ENCODE measurements around the gene ENTPD8.

Gene ENTPD8, protein sequence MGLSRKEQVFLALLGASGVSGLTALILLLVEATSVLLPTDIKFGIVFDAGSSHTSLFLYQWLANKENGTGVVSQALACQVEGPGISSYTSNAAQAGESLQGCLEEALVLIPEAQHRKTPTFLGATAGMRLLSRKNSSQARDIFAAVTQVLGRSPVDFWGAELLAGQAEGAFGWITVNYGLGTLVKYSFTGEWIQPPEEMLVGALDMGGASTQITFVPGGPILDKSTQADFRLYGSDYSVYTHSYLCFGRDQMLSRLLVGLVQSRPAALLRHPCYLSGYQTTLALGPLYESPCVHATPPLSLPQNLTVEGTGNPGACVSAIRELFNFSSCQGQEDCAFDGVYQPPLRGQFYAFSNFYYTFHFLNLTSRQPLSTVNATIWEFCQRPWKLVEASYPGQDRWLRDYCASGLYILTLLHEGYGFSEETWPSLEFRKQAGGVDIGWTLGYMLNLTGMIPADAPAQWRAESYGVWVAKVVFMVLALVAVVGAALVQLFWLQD

DNA sequence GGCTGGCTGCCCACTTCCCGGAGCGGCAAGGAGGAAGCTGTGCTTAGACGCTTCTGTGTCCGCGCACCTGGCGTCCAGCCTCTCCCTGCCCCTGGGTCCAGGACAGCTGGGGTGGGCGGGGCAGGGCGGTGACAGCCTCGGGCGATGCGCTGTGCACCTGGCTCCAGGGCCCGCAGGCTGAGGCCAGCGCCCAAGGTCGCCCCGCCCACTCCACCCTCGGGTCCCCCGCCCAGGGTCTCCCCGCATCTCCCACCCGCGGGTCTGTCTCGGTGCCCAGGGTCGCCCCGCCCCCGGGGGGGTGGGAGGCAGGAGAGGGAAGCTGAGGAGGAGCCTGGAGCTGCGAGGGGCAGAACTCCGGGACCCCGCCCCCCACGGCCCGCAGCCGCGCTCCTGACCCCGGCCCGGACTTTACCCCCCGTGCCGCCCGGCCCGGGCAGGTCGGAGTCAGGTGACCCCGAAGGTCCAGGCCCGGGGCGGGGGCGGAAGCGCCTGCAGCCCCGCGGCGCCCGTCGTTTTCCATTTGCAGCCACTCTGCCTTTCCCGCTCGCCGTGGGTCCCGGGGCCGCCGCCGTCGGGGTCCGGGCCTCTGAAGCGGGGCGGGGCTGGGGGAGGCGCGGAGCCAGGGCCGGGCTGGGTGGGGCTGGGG, at the start of gene ENTPD8:
Gene ENTPD8 (minus strand): TSS at position 69 of the 646 bp plus-strand sequence. CDS start 3,072 bp downstream, outside the sequence.
- DNase-seq = no peak

DNA sequence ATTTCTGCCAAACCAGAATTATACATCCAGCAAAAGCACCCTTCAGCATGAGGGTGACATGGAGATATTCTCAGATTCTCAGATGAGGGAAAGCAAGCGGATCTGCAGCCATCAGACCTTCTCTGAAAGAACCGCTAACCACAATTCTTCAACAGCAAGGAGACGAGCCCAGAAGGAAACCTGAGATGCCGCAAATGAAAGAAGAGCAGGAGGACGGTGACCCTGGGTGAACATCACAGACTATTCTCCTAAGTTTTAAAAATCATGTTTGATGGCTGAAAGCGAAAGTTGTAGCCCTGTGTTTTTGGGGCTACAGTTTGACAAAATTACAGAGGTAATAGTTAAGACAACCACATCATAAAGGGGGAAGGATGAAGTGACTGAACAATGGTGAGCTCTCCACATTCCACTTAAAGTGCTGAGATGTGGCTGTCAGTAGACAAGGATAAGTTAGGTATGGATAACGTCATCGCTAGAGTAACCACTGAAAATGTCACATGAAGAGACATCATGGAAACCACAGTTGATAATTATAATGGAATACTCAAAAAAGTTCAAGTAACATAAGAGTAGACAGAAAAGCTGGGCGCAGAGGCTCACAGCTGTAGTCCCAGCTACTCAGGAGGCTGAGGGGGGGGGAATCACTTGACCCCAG, 49.5 kb upstream of the ENTPD8 start:
- DNase-seq = no peak

DNA sequence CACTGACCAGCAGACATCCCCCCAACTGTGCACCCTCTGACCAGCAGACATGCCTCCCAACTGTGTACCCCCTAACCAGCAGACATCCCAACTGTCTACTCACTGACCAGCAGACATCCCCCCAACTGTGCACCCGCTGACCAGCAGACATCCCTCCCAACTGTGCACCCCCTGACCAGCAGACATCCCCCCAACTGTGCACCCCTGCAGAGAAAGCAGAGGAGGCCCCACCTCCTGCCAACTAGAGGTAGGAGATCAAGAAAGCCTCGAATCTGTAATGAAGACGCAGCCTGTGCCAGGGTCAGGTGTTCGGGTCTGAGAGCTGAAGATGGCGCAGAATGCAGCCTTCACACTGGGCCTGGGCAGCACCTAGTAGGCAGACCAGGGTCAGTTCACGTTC, 47.7 kb upstream of the ENTPD8 start:
- no peak for DNase-seq

DNA sequence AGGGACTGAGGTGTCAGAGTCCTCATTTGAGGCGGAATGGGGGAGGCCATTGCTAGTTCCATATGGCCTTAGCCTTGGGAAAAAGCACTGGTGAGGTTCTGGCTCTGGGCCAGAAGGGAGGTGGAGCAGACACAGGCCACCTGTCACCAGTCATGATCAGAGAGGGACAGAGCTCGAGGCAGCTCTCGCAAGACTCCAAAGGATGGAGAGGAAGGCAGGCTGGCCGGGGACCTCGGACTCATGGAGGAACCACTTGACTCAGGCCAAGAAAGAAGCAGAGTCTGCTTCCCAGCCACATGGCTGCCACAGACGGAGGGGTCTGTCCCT, 47.1 kb upstream of the ENTPD8 start:
- DNase-seq = no peak

DNA sequence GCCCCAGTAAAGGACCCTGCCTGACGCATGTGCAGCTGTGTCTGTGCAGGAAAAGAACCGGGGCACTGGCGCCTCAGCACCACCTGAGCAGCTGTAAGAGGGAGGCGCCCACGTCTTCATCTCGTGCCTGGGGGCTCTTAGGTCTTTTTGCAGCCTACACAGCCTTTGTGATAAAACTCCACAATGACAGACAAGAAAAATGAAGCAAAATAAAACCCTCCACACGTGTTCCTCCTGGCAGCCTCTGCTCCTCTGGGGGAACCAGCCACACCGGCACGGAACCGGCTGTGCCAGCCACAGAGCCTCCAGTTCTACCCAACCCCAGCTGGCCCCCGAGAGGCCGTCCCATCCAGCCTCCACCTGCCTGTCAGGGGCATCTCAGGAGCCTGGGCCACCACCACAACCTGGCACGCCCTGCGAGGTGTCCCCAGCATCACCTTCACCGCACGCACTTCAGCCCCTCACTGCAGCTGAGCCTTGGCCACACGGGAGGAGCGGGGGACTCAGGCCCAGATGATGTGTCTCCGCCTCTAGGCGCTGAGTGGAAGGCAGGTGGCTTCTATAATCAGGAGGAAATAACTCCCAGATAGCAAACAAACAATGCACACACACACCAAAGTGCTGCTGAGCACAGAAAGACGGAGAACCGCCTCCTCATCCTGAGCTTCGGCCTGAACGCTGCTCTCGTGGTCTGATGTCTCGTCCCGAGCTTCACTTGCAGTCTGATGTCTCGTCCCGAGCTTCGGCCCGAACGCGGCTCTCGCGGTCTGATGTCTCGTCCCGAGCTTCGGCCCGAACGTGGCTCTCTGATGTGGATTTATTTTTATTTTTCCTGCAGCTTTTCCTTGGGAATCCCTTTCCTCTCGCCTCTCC, 46.5 kb upstream of the ENTPD8 start:
- no peak for DNase-seq

DNA sequence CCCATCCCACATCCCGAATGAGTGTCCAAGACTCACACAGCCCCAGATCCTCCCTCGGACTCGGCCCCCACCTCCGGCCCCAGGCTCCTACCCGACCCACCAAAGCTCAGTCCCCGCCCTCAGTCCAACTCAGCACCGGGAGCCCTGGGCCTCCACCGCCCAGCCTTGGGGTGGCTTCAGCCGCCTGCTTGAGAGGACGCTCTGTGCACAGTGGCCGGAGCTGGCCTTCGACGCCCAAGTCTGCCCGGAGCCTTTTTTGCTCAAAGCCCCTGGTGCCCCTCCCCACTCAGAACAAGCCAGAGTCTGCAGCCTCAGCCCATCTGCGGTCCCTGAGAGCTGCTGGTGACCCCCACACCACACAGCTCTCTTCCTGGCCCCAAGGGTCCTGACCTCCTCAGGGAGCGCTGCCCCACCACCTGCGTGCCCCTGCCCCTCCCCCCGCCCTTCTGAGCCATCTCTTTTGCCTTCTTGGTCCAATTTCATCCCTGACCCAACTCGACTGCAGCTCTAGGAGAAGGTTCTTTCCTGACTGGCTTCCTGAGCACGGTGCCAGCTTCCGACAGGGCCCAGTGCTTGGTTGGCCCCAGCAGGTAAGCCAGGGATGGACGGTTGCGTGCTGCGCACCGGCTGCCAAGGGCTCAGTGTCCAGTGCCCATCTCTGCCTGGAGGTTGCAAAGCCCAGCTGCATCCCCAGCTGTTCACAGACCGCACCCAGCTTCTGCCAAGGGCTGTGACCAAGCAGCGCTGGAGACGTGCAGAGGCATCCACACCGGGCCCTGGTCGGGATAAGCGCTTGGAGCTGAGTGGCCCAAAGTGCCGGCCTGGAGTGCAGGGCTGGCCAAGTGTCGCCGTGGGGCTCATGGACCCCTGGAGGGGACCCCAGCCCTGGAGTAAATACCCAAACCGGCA, 45.6 kb upstream of the ENTPD8 start:
- DNase-seq = no peak

DNA sequence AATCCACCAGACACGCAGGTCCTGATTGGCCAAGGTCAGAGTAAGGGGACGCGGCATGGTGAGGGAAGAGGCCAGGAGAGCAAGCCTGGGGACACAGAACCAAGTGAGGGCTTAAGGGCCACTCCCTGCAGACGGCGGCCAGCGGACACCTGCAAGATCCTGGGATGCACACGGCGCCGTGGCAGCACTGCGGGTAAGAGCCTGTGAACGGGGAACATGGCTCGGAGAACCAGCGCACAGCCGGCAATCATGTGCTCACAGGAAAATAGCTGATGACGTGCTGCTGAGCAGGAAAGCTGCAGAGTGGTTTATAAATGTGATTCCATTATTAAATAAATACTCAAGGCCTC, 45.0 kb upstream of the ENTPD8 start:
- no peak for DNase-seq

DNA sequence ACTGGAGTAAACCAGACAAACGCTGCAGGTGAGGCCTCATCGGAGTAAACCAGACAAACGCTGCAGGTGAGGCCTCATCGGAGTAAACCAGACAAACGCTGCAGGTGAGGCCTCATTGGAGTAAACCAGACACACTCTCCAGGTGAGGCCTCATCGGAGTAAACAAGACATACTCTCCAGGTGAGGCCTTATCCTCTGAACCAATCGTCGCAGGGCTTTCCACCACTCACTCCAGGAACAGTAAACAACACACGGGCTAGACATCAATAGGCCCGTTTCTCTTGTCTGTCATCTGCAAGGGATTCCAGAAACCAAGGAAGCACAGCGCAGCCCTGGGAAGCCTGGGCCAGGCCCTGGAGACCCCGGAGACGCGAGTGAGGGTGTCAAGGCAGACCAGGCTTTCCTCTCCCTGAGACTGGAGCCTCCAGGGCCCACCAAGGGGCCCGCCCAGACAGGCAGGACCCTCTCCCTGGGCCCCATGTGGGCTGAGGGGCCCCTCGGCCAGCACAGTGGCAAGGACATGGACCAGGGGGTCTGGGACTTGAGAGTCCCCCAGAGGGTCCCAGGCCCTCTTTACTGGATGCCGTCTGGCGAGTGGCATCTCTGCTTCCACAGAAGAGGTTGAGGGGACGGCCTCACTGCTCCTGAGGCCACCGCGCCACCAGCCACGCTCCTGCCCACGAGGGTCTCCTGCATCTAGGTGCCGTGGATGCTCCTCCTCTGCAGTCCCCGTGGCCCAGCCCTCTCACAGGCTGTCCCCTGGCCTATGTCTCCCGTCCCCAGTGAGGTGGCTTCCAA, 44.4 kb upstream of the ENTPD8 start:
- no peak for DNase-seq

DNA sequence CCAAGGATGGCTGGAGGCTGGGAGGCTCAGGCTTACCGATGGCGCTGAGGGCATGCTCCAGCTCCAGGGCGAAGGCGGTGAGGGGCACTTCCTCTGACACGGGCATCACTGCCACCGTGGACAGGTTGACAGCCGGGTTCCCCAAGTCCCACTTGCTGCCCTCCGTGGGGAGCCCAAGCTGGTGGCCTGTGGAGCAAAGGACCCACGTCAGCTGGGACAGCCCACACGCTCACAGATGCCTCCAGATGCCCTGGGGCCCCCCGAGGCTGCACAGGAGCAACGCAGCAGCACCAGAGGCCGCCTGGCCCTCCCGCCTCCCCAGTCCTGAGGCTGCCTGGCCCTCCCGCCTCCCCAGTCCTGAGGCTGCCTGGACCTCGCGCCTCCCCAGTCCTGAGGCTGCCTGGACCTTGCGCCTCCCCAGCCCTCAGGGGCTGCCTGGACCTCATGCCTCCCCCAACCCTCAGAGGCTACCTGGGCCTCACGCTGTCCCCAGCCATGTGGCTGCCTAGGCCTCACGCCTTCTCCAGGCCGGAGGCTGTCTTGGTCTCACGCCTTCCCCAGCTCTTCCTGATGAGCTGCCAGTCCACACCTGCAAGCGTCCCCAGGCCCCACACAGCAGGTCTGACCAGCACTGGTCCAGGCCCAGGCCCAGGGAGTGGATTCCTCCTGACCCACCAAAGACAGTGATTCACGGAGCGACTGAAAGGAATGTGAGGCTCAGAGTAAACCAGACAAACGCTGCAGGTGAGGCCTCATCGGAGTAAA, 43.6 kb upstream of the ENTPD8 start:
- no peak for DNase-seq

DNA sequence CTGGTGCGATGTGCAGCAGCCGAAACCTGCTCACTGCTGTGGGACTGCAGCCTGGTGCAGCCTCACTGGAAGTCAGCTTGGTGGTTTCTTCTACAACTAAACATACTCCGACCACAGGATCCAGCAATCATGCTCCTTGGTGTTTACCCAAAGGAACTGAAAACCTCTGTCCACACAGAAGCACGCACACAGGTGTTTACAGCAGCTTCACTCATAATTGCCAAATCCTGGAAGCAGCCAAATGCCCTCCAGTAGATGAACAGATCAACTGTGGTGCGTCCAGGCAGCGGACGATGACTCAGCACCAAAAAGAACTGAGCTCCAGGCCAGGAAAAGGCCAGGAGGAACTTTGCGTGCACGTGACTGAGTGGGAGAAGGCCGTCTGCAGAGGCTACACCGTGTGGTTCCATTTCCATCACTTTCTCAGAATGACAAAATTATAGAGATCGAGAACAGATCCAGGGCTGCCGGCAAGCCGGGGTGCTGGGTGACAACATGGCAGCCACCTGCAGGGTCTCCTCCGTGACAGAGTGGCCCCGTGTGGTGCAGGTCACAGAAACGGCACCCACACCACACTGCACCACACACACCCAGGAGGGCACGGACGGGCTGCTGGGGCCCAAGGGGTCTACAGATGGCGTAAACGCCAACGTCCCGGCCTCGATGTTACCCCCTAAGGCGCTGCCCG, 41.1 kb upstream of the ENTPD8 start:
- DNase-seq = no peak

DNA sequence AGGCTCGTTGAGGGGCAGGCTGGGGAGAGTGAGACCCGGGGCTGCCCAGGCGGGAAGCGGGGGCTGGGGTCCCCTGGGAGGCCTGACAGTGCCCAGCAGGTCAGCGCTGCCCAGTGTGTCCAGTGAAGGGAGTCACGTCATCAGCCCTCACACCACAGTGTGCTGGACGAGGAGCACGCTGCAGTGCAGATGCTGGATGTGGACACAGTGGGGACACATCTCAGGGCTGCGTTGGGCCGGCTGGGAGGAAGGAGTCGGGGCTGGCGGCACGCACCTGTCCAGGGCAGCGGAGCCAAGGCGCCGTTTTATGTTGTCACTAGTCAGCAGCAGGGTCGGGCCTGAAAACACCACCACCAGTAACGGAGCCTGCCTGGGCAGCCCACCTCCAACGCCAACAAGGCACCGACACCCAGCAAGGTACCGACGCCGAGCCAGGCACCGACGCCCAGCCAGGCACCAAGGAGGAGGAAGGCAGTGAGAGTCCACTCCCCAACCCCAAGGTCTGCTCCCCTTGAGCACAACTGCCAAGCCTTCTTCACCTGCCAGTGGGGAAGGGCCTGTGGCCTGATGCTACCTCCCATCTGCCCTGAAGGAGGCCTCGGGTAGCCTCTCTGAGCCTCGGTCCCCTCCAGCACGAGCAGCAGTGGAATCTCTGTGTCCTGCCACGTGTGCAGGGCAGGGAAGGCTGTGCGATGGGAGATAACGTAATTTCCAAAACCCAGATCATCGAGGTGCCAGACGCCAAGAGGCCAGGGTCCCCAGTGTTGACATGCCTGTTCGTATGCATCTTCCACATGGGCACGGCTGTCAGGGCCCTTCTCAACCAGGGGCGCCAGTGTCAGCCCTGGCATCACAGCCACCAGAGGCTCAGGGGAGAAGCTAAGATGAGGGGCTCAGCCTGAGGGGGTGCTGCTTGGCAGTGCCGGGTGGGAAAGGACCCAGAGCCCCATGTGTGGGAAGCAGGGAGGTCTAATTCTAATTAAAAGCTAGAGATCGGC, 39.8 kb upstream of the ENTPD8 start:
- no peak for DNase-seq

DNA sequence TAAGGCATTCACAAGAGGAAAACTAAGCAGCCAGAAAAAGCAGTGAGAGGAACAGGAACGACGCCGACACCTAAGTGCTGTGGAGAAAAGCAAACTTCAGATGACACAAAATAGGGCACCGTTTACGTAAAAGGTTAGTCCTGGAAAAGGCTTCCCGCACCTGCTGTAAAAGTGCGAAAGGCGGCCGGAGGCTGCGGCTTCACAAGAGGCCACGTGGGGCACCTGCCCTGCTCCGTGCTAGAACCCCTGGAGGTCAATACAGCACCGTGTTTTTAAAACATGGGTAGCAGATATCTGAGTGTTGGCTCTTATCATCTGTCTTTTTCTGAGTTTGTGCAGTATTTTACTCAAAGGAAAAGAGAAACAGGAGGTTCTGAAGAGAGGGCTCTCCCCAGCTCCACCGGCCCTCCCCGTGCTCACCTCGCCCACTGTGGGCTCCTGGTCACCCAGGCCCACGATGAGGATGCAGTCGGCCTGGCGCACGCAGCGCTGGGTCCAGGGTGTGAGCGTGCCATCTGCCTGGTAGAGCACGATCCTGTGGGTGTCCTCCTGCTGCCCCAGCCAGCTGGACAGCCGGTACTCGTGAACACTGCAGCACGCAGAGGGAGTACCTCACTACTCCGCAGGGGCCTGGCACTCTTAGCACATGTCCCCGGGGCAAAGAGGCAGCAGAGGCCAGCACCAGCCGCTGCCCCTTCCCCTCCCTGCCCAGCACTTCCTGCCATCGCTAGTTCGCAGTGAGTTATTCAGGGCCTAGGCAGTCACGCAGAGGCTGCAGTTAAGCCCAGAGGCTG, 38.9 kb upstream of the ENTPD8 start:
- DNase-seq = no peak

DNA sequence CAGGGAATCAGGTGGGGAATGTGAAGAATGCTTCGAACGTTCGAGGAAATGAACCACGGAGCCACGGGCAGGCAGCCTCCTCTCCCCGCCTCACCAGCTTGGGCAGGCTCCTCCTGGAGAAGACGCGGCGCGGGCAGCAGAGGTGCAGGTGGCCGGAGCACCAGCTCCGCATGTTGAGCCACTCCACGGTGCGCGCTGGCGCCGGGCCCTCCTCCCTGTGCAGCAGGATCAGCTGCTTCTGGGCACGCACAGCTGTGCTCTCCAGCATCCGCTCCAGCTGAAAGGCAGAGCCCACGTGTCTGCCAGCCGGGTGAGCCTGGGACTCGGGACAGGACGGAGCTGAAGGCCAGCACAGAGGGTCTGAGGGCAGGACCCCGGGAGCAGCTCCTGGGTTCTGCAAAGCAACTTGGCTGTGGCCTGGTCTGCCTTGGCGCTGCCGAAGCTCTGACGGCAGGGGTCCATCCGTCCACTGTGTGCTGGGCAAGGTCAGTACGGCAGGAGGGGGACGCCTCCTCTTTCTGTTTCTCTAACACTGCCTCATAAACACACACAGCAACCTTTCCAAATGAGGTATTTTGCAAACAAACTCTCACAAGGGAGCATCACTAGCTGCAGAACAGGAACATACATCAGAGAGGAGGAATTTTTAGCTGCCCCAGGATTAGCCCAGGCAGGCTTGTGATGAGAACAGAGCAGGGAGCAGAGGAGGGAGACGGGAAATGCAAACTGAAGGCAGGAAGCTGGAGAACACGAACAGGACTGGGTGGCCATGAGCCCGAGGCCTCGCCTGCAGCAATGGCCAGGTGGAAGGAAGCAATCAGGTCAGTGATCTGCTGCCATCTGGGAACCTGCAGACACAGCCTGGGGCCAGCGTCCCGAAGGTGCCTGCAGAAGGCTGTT, 38.1 kb upstream of the ENTPD8 start:
- no peak for DNase-seq

DNA sequence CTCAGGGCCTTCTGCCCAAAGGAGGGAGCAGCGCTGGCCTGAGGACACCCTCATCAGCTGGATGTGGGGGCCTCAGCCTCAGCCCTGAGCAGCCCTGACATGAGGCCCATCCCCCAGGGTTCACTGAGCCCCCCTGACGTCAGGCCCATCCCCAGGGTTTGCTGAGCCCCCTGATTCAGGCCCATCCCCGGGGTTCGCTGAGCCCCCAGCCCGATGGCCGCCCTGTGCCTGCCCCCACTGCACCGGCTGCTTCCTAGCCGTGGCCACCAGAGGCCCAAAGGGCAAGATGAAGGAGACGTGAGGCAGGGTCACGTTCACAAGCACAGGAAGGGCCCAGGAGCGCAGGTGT, 37.4 kb upstream of the ENTPD8 start:
- DNase-seq = no peak

DNA sequence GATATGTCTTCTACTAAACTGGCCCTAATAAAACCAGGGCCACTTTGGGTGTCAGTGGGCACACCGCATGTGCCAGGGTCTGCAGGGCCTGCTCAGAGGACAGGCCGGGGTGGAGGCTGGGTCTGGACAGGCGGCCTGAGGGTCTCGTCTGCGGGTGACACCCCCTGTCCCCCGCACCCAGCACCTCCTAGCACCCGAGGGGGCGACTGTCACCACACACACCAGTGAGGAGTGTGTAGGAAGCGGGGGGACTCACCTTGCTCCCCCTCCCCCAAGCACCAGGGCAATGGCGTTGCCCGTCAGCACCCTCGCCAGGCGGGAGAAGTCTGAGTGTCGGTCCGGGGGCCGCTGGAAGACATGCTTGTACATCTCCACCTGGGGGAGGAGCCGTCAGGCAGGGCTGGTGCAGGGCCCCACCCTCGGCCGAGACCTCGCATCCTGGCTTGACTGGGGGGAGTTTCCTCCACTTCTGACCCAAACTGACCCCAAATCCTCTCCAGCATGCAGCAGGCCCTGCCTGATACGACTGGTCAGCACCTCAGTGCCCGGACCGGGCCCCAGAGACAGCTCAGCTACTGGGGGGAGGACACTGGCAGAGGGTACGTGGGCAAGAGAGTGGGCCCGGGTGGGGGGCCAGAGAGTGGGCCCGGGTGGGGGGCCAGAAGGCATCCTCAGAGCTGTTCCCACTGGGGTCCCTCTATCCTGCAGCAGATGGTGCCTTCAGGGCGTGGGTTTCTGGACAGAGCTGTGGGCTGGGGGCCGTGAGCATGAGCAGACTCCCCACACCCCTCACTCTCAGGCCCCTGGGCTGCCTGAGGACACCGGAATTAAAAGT, 36.8 kb upstream of the ENTPD8 start:
- no peak for DNase-seq

DNA sequence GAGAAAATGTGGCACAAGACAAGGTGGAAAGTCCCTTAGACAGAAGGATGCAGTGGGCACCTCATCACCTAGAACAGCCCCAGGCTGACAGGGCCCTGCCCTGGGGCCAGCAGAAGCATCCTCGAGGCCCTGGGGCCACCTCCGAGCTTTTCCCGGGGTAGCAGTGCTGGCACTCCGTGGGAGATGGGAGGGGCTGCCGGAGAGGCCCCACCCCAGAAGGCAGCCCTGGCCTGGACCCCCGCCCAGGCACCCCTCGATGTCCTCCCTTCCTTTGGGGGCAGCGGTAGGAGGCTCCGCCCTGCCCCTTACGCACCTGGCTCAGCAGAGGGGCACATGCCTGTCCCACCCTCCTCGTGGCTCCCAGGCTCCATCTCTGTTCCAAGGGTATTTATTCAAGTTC, 35.7 kb upstream of the ENTPD8 start:
- no peak for DNase-seq
